HG02852 (cell line): ENCODE data around the gene PHKG2.

Source experiments
- ATAC-seq: cut with Tn5 transposase; IDR thresholded peaks from one replicate; pipeline ENCODE4 v1.9.1; 2021; ENCODE audit warnings: mild to moderate bottlenecking, moderate library complexity; ENCODE audit not compliant: unreplicated experiment

The PHKG2 gene

GRCh38 chr16:30755955-30756780 is 7.9 kb downstream of the PHKG2 start:
- ATAC-seq, result no peak

GRCh38 chr16:30756781-30757100 is 8.5 kb downstream of the PHKG2 start:
- no peak for ATAC-seq

DNA sequence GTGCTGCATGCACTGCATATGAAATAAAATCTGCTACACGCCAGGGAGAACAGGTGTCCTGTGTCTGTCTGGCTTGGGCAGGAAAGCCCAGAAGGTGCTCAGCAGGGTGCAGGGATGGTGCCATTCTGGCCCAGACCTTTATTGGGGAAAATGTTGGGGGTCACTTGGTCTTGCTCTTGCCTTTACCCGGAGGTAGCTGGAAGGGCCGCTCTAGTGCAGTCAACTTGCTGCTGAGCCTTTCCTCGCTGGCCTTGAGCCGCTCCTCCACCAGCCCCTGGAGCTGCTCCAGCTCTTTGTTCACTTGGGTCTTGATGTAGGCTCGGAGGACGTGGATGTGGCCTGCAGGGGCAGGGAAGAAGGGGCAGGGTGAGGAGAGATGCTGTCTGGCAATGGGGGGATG is 9.1 kb downstream of the PHKG2 start:
- no peak for ATAC-seq

DNA sequence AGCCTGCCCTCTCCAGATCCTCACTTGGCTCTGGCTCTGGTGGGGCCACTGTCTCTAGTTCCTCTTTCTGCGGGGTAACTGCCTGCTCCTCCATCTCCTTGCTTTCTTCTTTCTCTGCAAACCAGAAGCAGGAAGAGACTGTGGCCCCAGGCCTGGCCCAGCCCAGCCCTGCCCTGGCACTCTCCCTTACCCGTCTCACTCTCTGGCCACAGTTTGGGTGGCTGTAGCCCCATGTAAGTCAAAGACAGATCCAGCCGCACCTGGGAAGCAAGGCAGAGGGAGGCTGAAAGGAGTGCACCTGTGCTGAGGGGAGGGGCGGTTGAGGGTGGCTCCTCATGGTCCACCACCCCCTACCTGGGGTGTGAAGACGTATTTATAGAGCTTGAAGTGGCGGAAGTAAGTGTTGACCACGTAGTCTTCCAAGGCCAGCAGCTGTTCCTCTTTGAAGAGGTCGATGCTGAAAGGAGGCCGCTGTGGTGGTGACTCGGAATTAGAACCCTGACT is 10.8 kb downstream of the PHKG2 start:
- no peak for ATAC-seq

- no peak for ATAC-seq
Observed at GRCh38 chr16:30760001-30760559, 11.9 kb downstream of the PHKG2 start.

DNA sequence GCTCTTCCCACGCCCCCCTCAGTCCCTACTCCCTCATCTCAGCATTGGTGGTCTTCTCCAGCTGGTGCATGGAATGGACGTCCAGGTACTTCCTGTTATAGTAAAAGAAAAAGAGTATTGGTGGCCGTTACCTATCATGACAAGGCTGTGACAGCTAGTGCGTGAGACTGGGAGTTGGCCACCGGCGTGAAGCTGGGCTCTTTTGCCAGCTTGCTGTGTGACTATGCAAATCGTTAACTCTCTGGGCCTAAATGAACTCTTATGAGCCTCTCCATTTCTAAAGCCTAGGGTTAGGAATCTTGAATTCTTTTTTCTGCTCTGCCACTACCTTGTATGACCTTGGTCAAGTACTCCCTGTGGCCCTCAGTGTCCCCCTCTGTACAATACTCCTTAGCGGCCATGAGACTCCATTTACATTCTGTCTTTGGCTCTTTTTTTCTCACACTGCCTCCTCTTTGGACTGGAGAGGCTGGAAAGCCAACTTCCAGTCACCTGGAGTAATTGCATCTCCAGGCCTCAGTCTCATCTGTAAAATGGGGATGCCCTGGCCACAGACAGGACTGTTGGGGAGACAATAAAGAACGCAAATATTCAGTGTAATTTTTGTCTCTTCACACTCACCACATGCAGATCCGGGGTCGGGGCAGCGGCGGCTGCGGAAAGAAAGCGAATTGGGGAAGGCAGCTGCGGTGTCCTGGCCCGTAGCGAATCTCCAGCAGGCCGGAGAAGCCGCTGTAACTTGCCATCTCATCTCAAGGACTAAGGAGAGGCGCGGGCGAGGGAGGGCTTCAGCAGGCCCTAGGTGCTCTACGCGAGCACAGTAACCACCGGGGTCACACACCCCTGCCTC is 12.6 kb downstream of the PHKG2 start:
- no peak for ATAC-seq

DNA sequence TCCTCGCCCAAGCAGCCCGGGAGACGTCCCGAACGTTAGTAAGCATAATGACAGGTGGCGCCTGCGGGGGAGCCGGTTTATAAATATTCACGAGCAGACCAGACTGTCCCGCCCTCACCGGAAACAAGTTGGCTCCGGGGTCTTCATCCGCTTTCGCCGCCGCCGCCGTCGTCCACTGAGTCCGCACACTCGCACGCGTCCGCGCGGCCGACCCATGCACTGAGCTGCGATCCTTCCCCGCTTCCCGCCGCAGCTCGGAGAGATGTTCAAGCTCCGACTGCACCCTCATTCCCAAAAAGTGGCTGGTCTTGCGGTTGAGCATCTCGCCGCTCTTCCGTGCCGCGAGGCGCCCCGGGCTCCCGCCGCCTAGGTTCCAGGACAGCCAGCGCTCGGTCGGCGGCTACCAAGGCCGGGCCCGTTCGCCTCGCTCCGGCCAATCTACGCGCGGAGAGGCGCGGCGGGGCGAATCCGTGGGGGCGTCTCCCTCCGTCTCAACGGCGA is 13.3 kb downstream of the PHKG2 start:
- peak; percentile 27 for ATAC-seq

DNA sequence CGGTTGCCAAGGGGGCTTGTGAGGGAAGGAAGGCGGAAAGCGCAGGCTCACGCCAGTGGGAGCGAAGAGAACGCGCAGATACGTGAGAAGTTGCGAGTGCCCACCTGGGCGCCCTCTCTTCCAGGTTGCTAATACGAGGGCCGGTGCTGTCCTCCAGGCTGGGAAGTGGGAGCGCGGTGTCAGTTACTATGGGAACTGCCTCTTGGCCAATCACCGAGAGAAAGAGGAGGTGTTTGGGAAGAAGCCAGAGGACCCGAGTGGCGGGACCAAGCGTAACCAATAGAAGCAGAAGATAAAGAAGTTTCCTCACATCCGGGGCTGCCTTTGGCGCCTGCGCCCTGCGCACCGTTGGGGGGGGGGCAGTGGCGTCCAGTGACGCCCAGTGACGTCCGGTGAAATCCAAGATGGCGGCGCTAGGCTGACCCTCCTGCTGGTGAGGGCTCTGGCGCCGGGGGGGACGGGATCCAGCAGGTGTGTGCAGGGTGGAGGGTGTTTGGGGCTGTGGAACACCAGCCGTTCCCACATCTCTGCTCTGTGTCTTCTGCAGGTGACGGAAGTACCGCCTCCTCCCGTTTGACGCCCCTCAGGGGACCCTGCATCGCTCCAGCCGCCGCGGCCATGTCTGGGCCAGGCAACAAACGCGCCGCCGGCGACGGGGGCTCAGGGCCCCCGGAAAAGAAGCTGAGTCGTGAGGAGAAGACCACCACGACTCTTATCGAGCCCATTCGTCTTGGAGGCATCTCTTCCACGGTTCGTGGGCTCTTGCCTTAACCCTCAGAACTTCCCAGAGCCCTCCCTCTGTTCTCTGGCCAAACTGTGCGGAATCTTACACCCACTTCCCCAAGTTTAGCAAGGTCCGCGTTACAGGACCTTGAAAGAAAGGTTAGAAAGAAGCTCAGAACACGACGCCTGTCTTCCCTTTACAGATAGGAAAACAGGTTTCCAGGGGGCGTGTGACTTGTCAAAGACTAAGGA is 14.0 kb downstream of the PHKG2 start, which contains the start of the genes CFAP119 and RNF40:
TSS of gene CFAP119 (minus strand) at position 135 of the 975 bp plus-strand sequence. CDS start 314 bp downstream, outside the sequence.
TSS of gene RNF40 (plus strand) at position 395 of the 975 bp plus-strand sequence. CDS start at position 619, 224 bp downstream.
- ATAC-seq, result peak; percentile 87

- ATAC-seq, result no peak
Observed at GRCh38 chr16:30762991-30763725, 14.9 kb downstream of the PHKG2 start.

DNA sequence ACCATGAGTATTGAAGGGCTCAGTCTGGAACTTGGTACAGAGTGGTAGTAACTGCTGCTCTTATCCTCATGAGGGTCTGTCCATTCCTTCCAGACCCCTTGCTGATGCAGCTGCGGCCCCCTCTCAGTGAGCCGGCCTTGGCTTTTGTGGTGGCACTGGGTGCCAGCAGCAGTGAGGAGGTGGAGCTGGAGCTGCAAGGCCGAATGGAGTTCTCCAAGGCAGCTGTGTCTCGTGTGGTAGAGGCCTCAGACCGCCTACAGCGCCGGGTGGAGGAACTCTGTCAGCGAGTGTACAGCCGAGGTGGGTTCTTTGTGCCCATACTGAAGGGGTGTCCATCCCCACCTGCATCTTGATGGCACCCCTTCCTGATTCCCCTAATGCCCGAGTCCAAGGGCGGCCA is 15.9 kb downstream of the PHKG2 start:
- ATAC-seq, result no peak

DNA sequence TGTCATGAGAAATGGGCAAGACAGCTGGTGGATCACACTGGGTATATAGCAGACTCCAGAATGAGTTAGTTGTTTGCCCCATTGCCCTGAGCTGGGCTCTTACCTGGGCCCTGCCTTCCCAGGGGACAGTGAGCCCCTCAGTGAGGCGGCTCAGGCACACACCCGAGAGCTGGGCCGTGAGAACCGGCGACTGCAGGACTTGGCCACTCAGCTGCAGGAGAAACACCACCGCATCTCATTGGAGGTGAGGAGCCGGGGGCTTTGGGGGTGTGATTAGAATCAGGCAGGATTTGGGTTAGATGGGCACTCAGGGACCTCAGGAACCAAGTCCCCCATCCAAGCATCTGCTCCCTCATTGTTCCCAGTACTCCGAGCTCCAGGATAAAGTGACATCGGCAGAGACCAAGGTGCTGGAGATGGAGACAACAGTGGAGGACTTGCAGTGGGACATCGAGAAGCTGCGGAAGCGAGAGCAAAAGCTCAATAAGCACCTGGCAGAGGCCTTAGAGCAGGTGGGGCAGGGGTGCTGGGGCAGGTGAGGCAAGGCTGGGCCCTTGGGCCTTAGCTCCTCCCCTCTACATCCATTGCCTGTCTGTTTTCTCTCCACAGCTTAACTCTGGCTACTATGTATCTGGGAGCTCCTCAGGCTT is 16.7 kb downstream of the PHKG2 start:
- no peak for ATAC-seq

DNA sequence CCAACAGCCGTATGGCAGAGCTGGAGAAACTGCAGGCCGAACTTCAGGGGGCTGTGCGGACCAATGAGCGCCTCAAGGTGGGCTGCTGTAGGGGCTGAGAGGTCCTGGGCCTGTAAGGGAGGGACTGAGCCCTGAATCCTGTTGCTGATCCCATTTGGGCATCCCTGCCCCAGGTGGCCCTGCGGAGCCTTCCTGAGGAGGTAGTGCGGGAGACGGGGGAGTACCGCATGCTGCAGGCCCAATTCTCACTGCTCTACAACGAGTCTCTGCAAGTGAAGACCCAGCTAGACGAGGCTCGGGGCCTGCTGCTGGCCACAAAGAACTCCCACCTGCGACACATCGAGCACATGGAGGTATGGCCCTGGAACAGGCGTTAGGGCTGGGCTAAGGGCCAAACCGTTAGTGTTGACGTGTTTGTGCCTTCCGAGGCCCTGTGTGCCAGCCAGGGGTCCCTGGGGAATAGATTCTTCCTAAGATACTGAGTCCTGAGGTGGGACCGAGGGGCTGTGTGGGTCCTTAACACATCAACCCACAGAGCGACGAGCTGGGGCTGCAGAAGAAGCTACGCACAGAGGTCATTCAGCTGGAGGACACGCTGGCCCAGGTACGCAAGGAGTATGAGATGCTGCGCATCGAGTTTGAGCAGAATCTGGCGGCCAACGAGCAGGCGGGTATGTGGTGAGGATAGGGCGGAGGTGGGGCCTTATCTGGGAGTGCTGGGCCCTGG is 18.1 kb downstream of the PHKG2 start:
- ATAC-seq, result no peak

GRCh38 chr16:30766933-30767284 is 18.7 kb downstream of the PHKG2 start:
- ATAC-seq, result no peak

DNA sequence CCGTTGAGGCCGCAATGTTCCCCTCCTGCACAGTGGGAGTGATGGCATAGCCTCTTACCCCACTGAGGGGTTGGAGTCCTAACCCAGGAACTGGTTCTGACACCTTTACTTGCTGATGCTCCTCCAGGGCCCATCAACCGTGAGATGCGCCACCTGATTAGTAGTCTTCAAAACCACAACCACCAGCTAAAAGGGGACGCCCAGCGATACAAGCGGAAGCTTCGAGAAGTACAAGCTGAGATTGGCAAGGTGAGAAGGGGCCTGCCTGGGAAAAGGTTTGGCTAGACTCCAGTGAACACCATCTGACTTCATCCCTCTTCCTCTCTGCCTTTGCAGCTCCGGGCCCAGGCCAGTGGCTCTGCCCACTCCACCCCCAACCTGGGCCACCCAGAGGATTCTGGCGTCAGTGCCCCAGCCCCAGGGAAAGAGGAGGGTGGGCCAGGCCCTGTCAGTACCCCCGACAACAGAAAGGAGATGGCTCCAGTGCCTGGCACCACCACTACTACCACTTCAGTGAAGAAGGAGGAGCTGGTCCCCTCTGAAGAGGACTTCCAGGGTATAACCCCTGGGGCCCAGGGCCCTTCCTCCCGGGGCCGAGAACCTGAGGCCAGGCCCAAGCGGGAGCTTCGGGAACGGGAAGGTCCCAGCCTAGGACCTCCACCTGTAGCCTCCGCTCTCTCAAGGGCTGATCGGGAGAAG is 19.7 kb downstream of the PHKG2 start:
- no peak for ATAC-seq

- no peak for ATAC-seq
Observed at GRCh38 chr16:30768583-30769181, 20.5 kb downstream of the PHKG2 start.

DNA sequence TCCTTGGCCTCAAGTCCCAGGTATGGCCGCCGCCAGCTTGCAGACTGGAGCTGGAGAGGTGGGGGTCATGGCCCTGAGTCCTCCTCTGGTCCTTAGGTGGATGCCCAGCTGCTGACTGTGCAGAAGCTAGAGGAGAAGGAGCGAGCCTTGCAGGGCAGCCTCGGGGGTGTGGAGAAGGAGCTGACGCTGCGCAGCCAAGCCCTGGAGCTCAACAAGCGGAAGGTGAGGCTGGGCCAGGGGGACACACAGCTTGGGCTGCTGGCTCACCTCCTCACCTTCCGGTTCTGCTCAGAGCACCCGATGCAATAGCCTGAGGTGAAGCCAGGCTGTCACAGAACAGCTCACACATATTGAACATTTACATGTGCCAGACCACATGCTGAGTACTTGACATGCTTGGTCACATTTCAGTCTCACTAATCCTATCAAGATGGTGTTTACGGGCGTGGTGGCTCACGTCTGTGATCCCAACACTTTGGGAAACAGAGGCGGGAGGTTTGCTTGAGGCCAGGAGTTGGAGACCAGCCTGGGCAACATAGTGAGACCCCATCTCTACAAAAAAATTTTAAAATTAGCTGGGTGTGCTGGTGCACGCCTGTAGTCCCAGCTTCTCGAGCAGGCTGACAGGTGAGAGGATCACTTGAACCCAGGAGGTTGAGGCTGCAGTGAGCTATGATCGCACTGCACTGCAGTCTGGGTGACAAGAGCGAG is 21.3 kb downstream of the PHKG2 start:
- ATAC-seq, result no peak

- no peak for ATAC-seq
Observed at GRCh38 chr16:30771726-30772125, 23.5 kb downstream of the PHKG2 start.
